ENCODE measurements around the gene RASA3. TPM values are rescaled to one million over a fixed set of nuclear protein-coding genes. Genes with fewer than 3 reads are reported as not detected.

RASA3 gene
- total and polyA plus RNA-seq, 2 of the 8 experiments (the other 6 are each of a cell fraction or from before 2014, with no cell fraction given), result 7.5 to 21.9 TPM

DNA sequence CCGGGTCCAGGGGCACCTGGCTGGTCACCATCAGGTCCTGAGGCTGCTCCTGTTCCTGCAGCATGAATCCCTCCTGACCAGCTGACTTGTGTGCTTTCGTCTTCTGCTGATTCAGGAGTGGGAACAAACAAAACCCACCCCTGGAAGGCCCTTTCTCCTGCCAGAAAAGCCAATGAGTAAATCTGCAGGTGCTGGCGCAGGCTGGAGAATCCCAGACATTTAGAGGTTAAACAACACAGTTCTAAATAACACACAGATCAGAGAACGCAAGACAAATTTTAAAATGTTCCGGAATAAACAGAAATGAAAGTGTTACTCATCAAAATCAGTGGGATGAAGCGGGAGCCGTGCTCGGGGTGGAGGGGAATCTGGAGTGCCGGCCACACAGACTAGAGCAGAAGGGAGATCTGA lies 97.9 kb downstream of the RASA3 start:
- H3K18ac ChIP-seq (ENCODE audit: extremely low read depth, low read length), result no peak overlapping the region
- H3K4me2 ChIP-seq (ENCODE audit: insufficient read depth in 1 of 2, low read depth in 2 of 2, low read length in 2 of 2), result no peak overlapping the region
- no peak overlapping the region for H4K8ac ChIP-seq (ENCODE audit: extremely low read depth, insufficient read depth, low read length)
- H3K23me2 ChIP-seq (ENCODE audit: low read depth, low read length), result no peaks in the 10 kb centered on the region; the same call in 1 of the 2 replicates
- H4K91ac ChIP-seq (replicated peaks; ENCODE audit: insufficient read length, low read length), result no peak overlapping the region
- no peak overlapping the region for H3K9ac ChIP-seq (replicated peaks in 1 of 4; ENCODE audit: extremely low read depth in 1 of 4, low read depth in 3 of 4, low read length in 3 of 4)
- no peak overlapping the region for H3K4ac ChIP-seq (replicated peaks; ENCODE audit: insufficient read length, low read depth, low read length)
- H3K79me2 ChIP-seq (ENCODE audit: control insufficient read depth in 1 of 2, insufficient read depth in 2 of 2, low read length in 2 of 2), result peaks cover 0 to 3% of the 10 kb centered on the region in 2 experiments; a peak in 1 of 4 replicates
- H2BK12ac ChIP-seq (ENCODE audit: low read depth, low read length), result no peak overlapping the region
- no peak overlapping the region for H2BK20ac ChIP-seq (ENCODE audit: low read length)
- FAIRE-seq, result no peak
- no peaks in the 10 kb centered on the region for H3K36me3 ChIP-seq (ENCODE audit: control insufficient read depth in 2 of 4, insufficient read depth in 4 of 4, low read length in 3 of 4)
- no peak overlapping the region for H3K14ac ChIP-seq (ENCODE audit: insufficient read length)
- POLR2A ChIA-PET (ENCODE audit: partially characterized antibody), result interaction anchor here (1.3 kb wide), 1 partner anchor 11 kb away, joined by 3 read pairs; no protein-coding TSS in a partner anchor
- no peak overlapping the region for H2AFZ ChIP-seq (ENCODE audit: low read length)
- no peak overlapping the region for H2BK120ac ChIP-seq (replicated peaks; ENCODE audit: low read depth, low read length)
- no peak for DNase-seq (ENCODE audit: low read depth in 1 of 2, low spot score in 2 of 2)
- H3K4me3 ChIP-seq (ENCODE audit: extremely low read depth in 1 of 4, insufficient read depth in 2 of 4, low read depth in 3 of 4, low read length in 4 of 4), result no peak overlapping the region
- no peak overlapping the region for H3K23ac ChIP-seq (ENCODE audit: insufficient read length)
- H2BK5ac ChIP-seq (ENCODE audit: low read depth, low read length), result no peak overlapping the region
- H4K5ac ChIP-seq (ENCODE audit: insufficient read length, low read depth, low read length), result no peak overlapping the region
- peaks cover 0 to 16% (median 8%) of the 10 kb centered on the region in 4 experiments; a peak in 6 of 7 replicates for H3K4me1 ChIP-seq (replicated peaks in 1 of 4; ENCODE audit: control insufficient read depth in 3 of 4, insufficient read depth in 4 of 4, low read length in 3 of 4)
- peaks cover 18% of the 10 kb centered on the region for H3K79me1 ChIP-seq (ENCODE audit: low read depth, low read length)
- WGBS, 2 experiments (ENCODE audit: extremely low coverage in 1 of 2, insufficient coverage in 1 of 2, insufficient read length in 1 of 2, insufficient replicate concordance in 2 of 2, low coverage in 1 of 2, low lambda C conversion rate in 2 of 2, missing lambda C conversion rate in 1 of 2), result 80% methylated on average over 9 of the region's 9 CpGs; no CpG with 5 or more reads in 1 of the 2 experiments
- peaks cover 0 to 6% of the 10 kb centered on the region in 2 experiments for H4K20me1 ChIP-seq (replicated peaks in 1 of 2; ENCODE audit: control insufficient read depth in 1 of 2, insufficient read depth in 2 of 2, low read length in 2 of 2)
- no peak overlapping the region for H2BK15ac ChIP-seq (ENCODE audit: low read length)
- no peaks in the 10 kb centered on the region for H3K27me3 ChIP-seq (replicated peaks in 1 of 4; ENCODE audit: control insufficient read depth in 3 of 4, extremely low read depth in 1 of 4, insufficient read depth in 3 of 4, low read length in 3 of 4)
- peaks cover 0 to 5% of the 10 kb centered on the region in 2 experiments; a peak in 1 of 4 replicates for H3K9me3 ChIP-seq (ENCODE audit: insufficient read depth in 2 of 2, low read depth in 1 of 2, low read length in 1 of 2)
- H2AK5ac ChIP-seq (ENCODE audit: low read depth, low read length), result no peak overlapping the region
- no peak overlapping the region for H3K27ac ChIP-seq (ENCODE audit: low read depth, low read length)
- no peak overlapping the region for H3K56ac ChIP-seq (replicated peaks; ENCODE audit: insufficient read length, low read depth, low read length)
- CTCF ChIA-PET (ENCODE audit: partially characterized antibody), result interaction anchor here (0.6 to 1.0 kb wide), 4 partner anchors 9 to 179 kb away, joined by 3 to 4 read pairs (median 3); no protein-coding TSS in a partner anchor
- no peak for TF ChIP-seq ZNF274 (IDR thresholded peaks at IDR 0.05; ENCODE audit: borderline replicate concordance, extremely low read depth, low read length)
